Hematopoietic multipotent progenitor cell treated with erythropoietin and hydrocortisone succinate and interleukin-3 and kit ligand, for 15 days (in vitro differentiated cells): ENCODE data around the gene TMTC4.
"Not testable (repeated sequence)": the region's sequence is repeated elsewhere in the genome, so short reads cannot be mapped to it uniquely, and the experiment has no call there.

Experiments used
- DNase-seq: peaks from one replicate; pipeline ENCODE4 v3.0.0-alpha.2; 2015; ENCODE audit warnings: low spot score

Gene TMTC4

DNA sequence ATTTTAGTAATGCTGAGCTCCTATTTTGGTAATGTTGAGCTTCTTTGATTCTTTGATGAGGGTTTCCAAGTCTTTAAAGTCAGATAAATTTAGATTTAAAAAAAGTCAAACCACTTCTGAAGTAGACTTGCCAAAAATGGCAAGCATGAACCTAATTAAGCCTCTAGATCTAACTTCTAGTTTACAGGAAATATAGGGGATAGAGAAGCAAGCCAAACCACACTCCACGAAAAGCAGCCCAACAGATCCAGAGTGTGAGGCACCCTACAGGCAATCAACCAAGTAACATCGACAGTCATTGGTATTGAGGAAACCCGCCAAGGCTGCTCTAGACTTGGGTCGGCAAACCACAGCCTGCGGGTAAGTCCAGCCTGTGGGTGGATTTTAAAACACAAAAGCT, 89.7 kb downstream of the TMTC4 start:
- no peak for DNase-seq

GRCh38 chr13:100581504-100581903, 93.1 kb downstream of the TMTC4 start:
- DNase-seq = no peak

GRCh38 chr13:100581030-100581429, 93.6 kb downstream of the TMTC4 start:
- no peak for DNase-seq

- no peak for DNase-seq
Observed at GRCh38 chr13:100580045-100580444, 94.5 kb downstream of the TMTC4 start.

DNA sequence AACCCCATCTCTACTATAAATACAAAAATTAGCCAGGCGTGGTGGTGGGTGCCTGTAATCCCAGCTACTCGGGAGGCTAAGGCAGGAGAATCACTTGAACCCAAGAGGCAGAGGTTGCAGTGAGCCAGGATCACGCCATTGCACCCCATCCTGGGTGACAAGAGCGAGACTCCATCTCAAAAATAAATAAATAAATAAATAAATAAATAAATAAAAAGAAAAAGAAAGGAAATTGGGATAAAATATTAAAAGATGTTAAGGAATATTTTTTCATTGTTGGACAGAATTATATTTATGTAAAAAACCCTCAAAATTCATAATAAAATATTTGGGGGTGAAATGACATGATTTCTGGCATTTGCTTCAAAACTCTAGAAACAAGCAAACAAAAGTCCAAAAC, 97.4 kb downstream of the TMTC4 start:
- DNase-seq = not testable (repeated sequence)

DNA sequence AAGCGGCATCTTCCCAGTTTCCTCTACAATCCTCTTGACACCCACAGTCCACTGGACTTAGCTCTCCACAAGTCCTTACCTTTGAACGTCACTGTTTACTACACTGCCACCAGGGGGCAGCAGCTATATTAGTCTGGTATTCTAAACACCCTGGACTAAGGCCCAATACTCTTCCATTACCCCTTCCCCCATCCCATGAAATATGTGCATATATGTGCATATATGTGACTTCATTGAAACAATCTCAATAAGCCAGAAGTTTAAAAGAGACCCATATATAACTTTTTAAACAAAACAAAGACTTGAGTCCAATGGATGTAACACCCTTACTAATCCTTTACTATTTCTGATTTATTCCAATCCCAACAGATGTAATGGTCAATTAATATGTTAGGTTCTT, 101.5 kb downstream of the TMTC4 start:
- DNase-seq = peak; percentile 68

DNA sequence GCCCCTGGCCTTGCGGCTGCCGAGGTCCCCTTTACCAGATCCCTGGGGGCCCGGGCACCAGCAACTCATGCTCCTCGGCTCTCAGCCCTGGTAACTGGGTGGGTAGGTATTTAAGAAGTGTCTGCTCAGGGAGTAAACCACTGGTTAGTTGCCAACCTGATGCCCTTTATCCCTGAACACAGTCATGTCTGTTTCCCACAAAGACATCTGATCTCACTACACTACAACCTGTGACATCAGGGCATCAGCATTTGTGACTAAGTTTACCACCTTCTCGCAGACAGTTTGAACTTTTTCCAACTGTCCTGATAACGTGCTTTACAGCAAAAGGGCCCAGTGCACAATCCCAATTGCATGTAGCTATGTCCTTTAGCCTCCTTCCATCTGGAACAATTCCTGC, 108.1 kb downstream of the TMTC4 start:
- DNase-seq = no peak

DNA sequence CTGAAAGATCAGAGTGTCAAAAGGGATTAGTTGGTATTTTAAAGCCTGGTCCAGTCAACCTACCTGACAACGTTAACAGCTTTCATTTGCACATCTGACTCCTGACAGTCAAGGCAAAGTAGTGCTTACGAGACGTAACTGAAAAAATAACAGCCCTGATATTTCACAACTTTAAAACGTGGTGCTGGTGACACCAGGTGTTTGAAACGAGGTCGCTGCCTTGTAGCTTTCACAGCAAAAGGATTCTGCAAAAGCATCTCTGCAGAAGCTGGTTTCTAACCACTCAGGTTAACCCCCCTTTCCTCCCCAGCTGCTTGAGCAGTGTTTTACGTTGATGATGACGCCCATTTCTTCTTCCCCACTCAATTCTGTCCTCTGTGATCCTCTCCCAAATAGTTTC, 109.3 kb downstream of the TMTC4 start:
- no peak for DNase-seq

GRCh38 chr13:100564444-100565223, 110.0 kb downstream of the TMTC4 start:
- no peak for DNase-seq

- no peak for DNase-seq
Observed at GRCh38 chr13:100563779-100564178, 110.8 kb downstream of the TMTC4 start.

- DNase-seq = no peak
Observed at GRCh38 chr13:100561599-100562204, 112.9 kb downstream of the TMTC4 start.

DNA sequence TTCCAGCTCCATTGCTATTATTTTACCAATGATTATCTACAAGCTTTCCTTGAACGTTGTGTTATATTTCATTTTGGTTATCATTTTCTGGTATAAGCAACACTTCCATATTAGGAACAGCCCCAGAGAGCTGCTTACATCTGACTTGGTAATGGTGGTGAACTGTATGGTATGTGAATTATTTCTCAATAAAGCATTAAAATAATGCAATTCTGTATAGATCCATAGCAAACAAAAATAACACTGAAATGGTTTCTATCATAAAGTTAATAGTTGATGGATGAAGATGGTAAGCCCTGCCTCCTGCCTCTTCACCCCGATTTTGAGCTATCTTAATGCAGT, 113.5 kb downstream of the TMTC4 start:
- no peak for DNase-seq

- DNase-seq = no peak
Observed at GRCh38 chr13:100560498-100561157, 114.0 kb downstream of the TMTC4 start.

GRCh38 chr13:100559886-100560285, 114.7 kb downstream of the TMTC4 start:
- no peak for DNase-seq
